ENCODE measurements around the gene KSR2. TPM values are rescaled to one million over a fixed set of nuclear protein-coding genes. Genes with fewer than 3 reads are reported as not detected.

Gene KSR2
- total and polyA plus RNA-seq, 2 of the 4 experiments (the other 2 are of a cell fraction): not detected

DNA sequence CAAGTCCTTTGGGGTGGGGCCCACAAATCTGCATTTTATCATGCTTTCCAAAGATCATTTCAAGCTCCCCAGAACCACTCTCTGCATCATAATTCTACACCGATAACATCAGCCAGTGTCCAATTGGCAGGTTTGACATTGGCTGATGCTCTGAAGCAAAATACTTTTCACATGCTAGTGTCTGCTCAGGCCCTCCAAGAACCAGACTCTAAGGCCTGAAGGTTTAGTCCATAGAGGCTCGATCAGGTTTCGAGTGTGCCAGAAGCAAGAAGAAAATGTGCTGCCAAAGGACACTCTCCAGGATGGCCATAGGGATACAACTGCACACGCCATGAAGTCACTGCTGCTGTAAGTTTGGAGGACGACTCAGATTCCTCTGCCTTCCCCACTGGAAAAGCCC, 280.3 kb downstream of the KSR2 start:
- in situ Hi-C loops (cut with MboI; ENCODE audit: low sequenced_read_pairs) (no loop called here), dilution Hi-C loops (cut with HindIII; ENCODE audit: low sequenced_read_pairs, unreplicated experiment) (no loop called here)

More for the DNA sequence above, 280.3 kb downstream of the KSR2 start:
- H3K27me3 ChIP-seq (ENCODE audit: control insufficient read depth, insufficient read depth, low read length): no peaks in the 10 kb centered on the region
- H3K4me3 ChIP-seq (ENCODE audit: insufficient read depth, low read depth, low read length): no peak overlapping the region
- no peak overlapping the region for H3K23ac ChIP-seq (ENCODE audit: low read depth, low read length)
- no peak overlapping the region for H2BK5ac ChIP-seq (ENCODE audit: low read depth, low read length, poor library complexity, severe bottlenecking)
- ChIA-PET POLR2A (ENCODE audit: unreplicated experiment) (no interaction called here), CTCF (no interaction called here)
- no peak overlapping the region for H3K4me2 ChIP-seq (ENCODE audit: low read depth, low read length)
- H3K4ac ChIP-seq (ENCODE audit: low read depth, low read length): no peak overlapping the region
- H3K9me3 ChIP-seq (ENCODE audit: control insufficient read depth, insufficient read depth, low read length): peaks cover 25% of the 10 kb centered on the region
- H2BK20ac ChIP-seq (ENCODE audit: low read depth, low read length): no peak overlapping the region
- H3K18ac ChIP-seq (ENCODE audit: low read depth, low read length): no peak overlapping the region
- H2AFZ ChIP-seq (replicated peaks; ENCODE audit: low read length, poor library complexity): no peak overlapping the region
- H3K4me1 ChIP-seq (ENCODE audit: control insufficient read depth, insufficient read depth, low read length): no peaks in the 10 kb centered on the region
- H4K8ac ChIP-seq (ENCODE audit: low read depth in 2 of 2, low read length in 2 of 2): no peak overlapping the region
- H2AK5ac ChIP-seq (ENCODE audit: low read depth, low read length): no peak overlapping the region
- TF ChIP-seq RCOR1 (IDR thresholded peaks at IDR 0.05; ENCODE audit: insufficient replicate concordance, low read length): no peak
- no peak for TF ChIP-seq SMC3 (IDR thresholded peaks at IDR 0.05; ENCODE audit: low read depth, low read length)
- WGBS, 2 experiments (ENCODE audit: extremely low coverage in 2 of 2, insufficient read length in 1 of 2): 94% methylated on average over 3 of the region's 5 CpGs; no CpG with 5 or more reads in 1 of the 2 experiments
- H2BK120ac ChIP-seq (ENCODE audit: low read depth, low read length): no peak overlapping the region
- BruUV-seq (replicated peaks): no TSS peak
- no peak overlapping the region for H2BK15ac ChIP-seq (ENCODE audit: low read depth, low read length)
- H3K56ac ChIP-seq (ENCODE audit: extremely low read depth, insufficient read depth, low read length): no peak overlapping the region
- no peak overlapping the region for H3K9ac ChIP-seq (ENCODE audit: low read depth, low read length)
- H3K27ac ChIP-seq (ENCODE audit: insufficient read depth, low read length): no peak overlapping the region
- H2AK9ac ChIP-seq (replicated peaks; ENCODE audit: low read depth, low read length, poor library complexity): no peak overlapping the region
- ATAC-seq (ENCODE audit: low read depth): no peak
- H3K14ac ChIP-seq (replicated peaks; ENCODE audit: low read depth, low read length): no peak overlapping the region
- no peaks in the 10 kb centered on the region for H3K9me1 ChIP-seq (ENCODE audit: insufficient read depth, low read length)
- no peak overlapping the region for H4K5ac ChIP-seq (ENCODE audit: low read depth, low read length)
- no peaks in the 10 kb centered on the region for H3K79me1 ChIP-seq (ENCODE audit: low read depth in 1 of 2, low read length in 2 of 2)
- no peaks in the 10 kb centered on the region for H4K20me1 ChIP-seq (ENCODE audit: insufficient read depth, low read length)
- H4K91ac ChIP-seq (ENCODE audit: insufficient read depth, low read depth, low read length): no peak overlapping the region
- intact Hi-C loops (cut with micrococcal nuclease): no loop called here
- no peaks in the 10 kb centered on the region for H3K36me3 ChIP-seq (ENCODE audit: control insufficient read depth, insufficient read depth, low read length)
- DNase-seq: no peak

All from IMR-90 (cell line).